Uterus (tissue), 4 donors: Measurements from ENCODE around the gene JUN. TPM values are rescaled to one million over a fixed set of nuclear protein-coding genes. Genes with fewer than 3 reads are reported as not detected.

ENCODE experiments used
- DNase-seq, 2 donors: peaks; one replicate each; pipeline ENCODE4 v3.0.0-alpha.2; 2019 to 2020
- H3K27ac ChIP-seq, 2 donors: fragments of 200-600 bp; sonication (generic); 1 replicate in 1 of 2; 2 replicates in 1 of 2; pipeline ENCODE4 v1.5.1; 2016 to 2018
- H3K27me3 ChIP-seq, 2 donors: fragments of 200-600 bp; sonication (generic); one replicate each; pipeline ENCODE4 v1.5.1; 2018 to 2019; ENCODE audit warnings: control low read depth in 1 of 2
- H3K36me3 ChIP-seq, 2 donors: fragments of 200-600 bp; sonication (generic); one replicate each; pipeline ENCODE4 v1.5.1; 2019; ENCODE audit warnings: control low read depth in 1 of 2
- H3K4me1 ChIP-seq, 2 donors: fragments of 200-600 bp; sonication (generic); one replicate each; pipeline ENCODE4 v1.5.1; 2018 to 2019; ENCODE audit warnings: control low read depth in 1 of 2
- H3K4me3 ChIP-seq, 2 donors: fragments of 200-600 bp; sonication (generic); 1 replicate in 1 of 2; 2 replicates in 1 of 2; pipeline ENCODE4 v1.5.1; 2018 to 2019; ENCODE audit warnings: mild to moderate bottlenecking in 1 of 2
- H3K9me3 ChIP-seq, 2 donors: fragments of 200-600 bp; sonication (generic); one replicate each; pipeline ENCODE4 v1.5.1; 2019; ENCODE audit warnings: control low read depth in 1 of 2
- POLR2A ChIP-seq, 2 donors: fragments of 450-650 bp; IDR thresholded peaks; one replicate each; pipeline ENCODE4 v1.6.1; 2016; ENCODE audit warnings: antibody characterized with exemption in 2 of 2, mild to moderate bottlenecking in 1 of 2, moderate library complexity in 1 of 2
- intact Hi-C: fragments of 100-400 bp; cut with DNase I; formaldehyde crosslinking; loops from one replicate; pipeline ENCODE4 v1.15.1; 2023; ENCODE audit warnings: low total_unique reads
- total RNA-seq, 4 donors: library from RNA; depleted of rRNA in 3 of 4; stranded (reverse); fragments of >200 nt in 3 of 4; gene quantifications; one replicate each; pipeline versions ENCODE4 v1.1.0 to v1.2.4, GENCODE V29; 2014 to 2023
- TF ChIP-seq, protein P1 (sequence below), 4 experiments: fragments of 200-600 bp in 2 of 4; fragments of 450-650 bp in 2 of 4; sonication (generic) in 2 of 4; IDR thresholded peaks; one replicate each; pipeline ENCODE4 v1.5.1; 2016 to 2019; ENCODE audit warnings: antibody characterized with exemption in 4 of 4, mild to moderate bottlenecking in 2 of 4, moderate library complexity in 1 of 4
- donor health status: DM: yes; HTN: yes; CAD: no.

Gene JUN
- total RNA-seq, 4 donors from 2014 or later: 154 to 246 (median 239) TPM

GRCh38 chr1:58732087-58732775 is 51.6 kb downstream of the JUN start:
- intact Hi-C loops: no loop called here
- no peaks in the 10 kb centered on the region for H3K9me3 ChIP-seq
- no peaks in the 10 kb centered on the region for H3K4me1 ChIP-seq
- H3K27me3 ChIP-seq: no peaks in the 10 kb centered on the region
- H3K4me3 ChIP-seq: no peak overlapping the region
- no peaks in the 10 kb centered on the region for H3K36me3 ChIP-seq
- TF ChIP-seq, protein P1, sequence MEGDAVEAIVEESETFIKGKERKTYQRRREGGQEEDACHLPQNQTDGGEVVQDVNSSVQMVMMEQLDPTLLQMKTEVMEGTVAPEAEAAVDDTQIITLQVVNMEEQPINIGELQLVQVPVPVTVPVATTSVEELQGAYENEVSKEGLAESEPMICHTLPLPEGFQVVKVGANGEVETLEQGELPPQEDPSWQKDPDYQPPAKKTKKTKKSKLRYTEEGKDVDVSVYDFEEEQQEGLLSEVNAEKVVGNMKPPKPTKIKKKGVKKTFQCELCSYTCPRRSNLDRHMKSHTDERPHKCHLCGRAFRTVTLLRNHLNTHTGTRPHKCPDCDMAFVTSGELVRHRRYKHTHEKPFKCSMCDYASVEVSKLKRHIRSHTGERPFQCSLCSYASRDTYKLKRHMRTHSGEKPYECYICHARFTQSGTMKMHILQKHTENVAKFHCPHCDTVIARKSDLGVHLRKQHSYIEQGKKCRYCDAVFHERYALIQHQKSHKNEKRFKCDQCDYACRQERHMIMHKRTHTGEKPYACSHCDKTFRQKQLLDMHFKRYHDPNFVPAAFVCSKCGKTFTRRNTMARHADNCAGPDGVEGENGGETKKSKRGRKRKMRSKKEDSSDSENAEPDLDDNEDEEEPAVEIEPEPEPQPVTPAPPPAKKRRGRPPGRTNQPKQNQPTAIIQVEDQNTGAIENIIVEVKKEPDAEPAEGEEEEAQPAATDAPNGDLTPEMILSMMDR (IDR thresholded peaks at IDR 0.05): no peak
- TF ChIP-seq POLR2A (IDR thresholded peaks at IDR 0.05): no peak
- DNase-seq: no peak
- no peak overlapping the region for H3K27ac ChIP-seq

Other genes with a start within 250 kb of the JUN start
- 10 to 100 TPM; 45.9 to 97.6 (median 65.4) TPM for gene OMA1, start 237.3 kb downstream of the JUN start, total RNA-seq
- gene TACSTD2, start 206.8 kb downstream of the JUN start, total RNA-seq: 10 to 100 TPM in 1 of 4 donors, under 1 TPM in 2, not detected in 1; 0.26 to 24.8 (median 0.73) TPM
- gene MYSM1, start 84.0 kb downstream of the JUN start, total RNA-seq: 10 to 100 TPM; 14.4 to 61.3 (median 46.5) TPM